ENCODE measurements around the gene SGPP1. TPM values are rescaled to one million over a fixed set of nuclear protein-coding genes. Genes with fewer than 3 reads are reported as not detected.

Gene SGPP1
- total and polyA plus RNA-seq, 10 of the 15 experiments (the other 5 are each of a cell fraction or from before 2014, with no cell fraction given) = 3.5 to 37.7 (median 25.5) TPM

DNA sequence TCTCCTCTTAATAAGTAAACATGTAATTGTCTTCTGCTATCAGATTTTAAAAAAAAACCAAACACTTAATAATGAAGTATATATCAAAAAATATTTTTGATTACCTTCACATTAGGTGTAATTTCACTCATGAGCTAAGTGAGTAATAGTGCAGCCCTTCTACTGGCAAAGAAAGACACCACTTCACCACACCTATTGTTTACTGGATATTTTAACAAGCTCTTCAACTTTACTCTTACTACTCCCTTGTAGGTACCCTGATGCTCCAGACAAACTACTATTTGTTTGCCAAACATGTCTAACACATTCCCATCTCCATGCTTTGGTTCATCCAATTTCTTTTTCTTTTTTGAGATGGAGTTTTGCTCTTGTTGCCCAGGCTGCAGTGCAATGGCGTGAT is 49.3 kb downstream of the SGPP1 start:
- H3K27me3 ChIP-seq (replicated peaks in 1 of 2; ENCODE audit: control insufficient read depth in 2 of 2, insufficient read depth in 2 of 2, low read length in 1 of 2) = no peaks in the 10 kb centered on the region
- POLR2A ChIA-PET = interaction anchor here (1.3 to 1.5 kb wide), 2 partner anchors 8 to 44 kb away, joined by 4 to 5 read pairs; no protein-coding TSS in a partner anchor
- no peak for DNase-seq (ENCODE audit: low read depth, low spot score)
- H3K9me3 ChIP-seq (replicated peaks; ENCODE audit: control insufficient read depth, insufficient read depth, low read length) = no peaks in the 10 kb centered on the region; the same call in 2 of the 3 replicates
- intact Hi-C loops (cut with micrococcal nuclease; ENCODE audit: unreplicated experiment) (no loop called here), in situ Hi-C loops (cut with MboI) (no loop called here)
- no peak overlapping the region for H3K4me3 ChIP-seq
- CTCF ChIA-PET = interaction anchor here (1.5 kb wide), 1 partner anchor 9 kb away, joined by 5 read pairs; no protein-coding TSS in a partner anchor
- H3K4me1 ChIP-seq (ENCODE audit: control insufficient read depth, insufficient read depth, low read length) = no peaks in the 10 kb centered on the region
- no peak for FAIRE-seq
- RAD21 ChIA-PET (ENCODE audit: unreplicated experiment) = interaction anchor here (0.6 kb wide), 1 partner anchor 69 kb away, joined by 3 read pairs; no protein-coding TSS in a partner anchor
- H4K20me1 ChIP-seq (ENCODE audit: control insufficient read depth, insufficient read depth) = no peaks in the 10 kb centered on the region
- H3K4me2 ChIP-seq (ENCODE audit: control insufficient read depth, insufficient read depth) = no peak overlapping the region
- H2AFZ ChIP-seq (ENCODE audit: control insufficient read depth, low read depth, low read length) = no peak overlapping the region
- SMC1A ChIA-PET (ENCODE audit: uncharacterized antibody, unreplicated experiment) = interaction anchor here (0.7 to 2.0 kb wide), 3 partner anchors 10 to 350 kb away, joined by 3 to 6 read pairs (median 4); no protein-coding TSS in a partner anchor
- H3K36me3 ChIP-seq (ENCODE audit: control insufficient read depth in 2 of 2, insufficient read depth in 2 of 2, low read length in 1 of 2) = no peaks in the 10 kb centered on the region; a peak in 1 of 4 replicates
- H3K79me2 ChIP-seq (ENCODE audit: control insufficient read depth, insufficient read depth, low read length) = no peaks in the 10 kb centered on the region
- 88% methylated on average over 1 of the region's 1 CpG for WGBS (ENCODE audit: insufficient coverage, insufficient replicate concordance, low lambda C conversion rate, missing lambda C conversion rate)
- ATAC-seq = no peak
- no TSS peak for BruUV-seq (replicated peaks)
- H3K9ac ChIP-seq (ENCODE audit: control insufficient read depth, insufficient read depth, low read length) = no peak overlapping the region
- no peak overlapping the region for H3K27ac ChIP-seq (ENCODE audit: control insufficient read depth, insufficient read depth)
- TF ChIP-seq, protein P1, sequence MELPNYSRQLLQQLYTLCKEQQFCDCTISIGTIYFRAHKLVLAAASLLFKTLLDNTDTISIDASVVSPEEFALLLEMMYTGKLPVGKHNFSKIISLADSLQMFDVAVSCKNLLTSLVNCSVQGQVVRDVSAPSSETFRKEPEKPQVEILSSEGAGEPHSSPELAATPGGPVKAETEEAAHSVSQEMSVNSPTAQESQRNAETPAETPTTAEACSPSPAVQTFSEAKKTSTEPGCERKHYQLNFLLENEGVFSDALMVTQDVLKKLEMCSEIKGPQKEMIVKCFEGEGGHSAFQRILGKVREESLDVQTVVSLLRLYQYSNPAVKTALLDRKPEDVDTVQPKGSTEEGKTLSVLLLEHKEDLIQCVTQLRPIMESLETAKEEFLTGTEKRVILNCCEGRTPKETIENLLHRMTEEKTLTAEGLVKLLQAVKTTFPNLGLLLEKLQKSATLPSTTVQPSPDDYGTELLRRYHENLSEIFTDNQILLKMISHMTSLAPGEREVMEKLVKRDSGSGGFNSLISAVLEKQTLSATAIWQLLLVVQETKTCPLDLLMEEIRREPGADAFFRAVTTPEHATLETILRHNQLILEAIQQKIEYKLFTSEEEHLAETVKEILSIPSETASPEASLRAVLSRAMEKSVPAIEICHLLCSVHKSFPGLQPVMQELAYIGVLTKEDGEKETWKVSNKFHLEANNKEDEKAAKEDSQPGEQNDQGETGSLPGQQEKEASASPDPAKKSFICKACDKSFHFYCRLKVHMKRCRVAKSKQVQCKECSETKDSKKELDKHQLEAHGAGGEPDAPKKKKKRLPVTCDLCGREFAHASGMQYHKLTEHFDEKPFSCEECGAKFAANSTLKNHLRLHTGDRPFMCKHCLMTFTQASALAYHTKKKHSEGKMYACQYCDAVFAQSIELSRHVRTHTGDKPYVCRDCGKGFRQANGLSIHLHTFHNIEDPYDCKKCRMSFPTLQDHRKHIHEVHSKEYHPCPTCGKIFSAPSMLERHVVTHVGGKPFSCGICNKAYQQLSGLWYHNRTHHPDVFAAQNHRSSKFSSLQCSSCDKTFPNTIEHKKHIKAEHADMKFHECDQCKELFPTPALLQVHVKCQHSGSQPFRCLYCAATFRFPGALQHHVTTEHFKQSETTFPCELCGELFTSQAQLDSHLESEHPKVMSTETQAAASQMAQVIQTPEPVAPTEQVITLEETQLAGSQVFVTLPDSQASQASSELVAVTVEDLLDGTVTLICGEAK (IDR thresholded peaks at IDR 0.05; ENCODE audit: borderline replicate concordance) = no peak
- TF ChIP-seq POLR2A (IDR thresholded peaks at IDR 0.05; ENCODE audit: low read depth, low read length) = no peak
- TF ChIP-seq SIX5 (IDR thresholded peaks at IDR 0.05; ENCODE audit: low read depth, low read length, severe bottlenecking) = no peak
- no peak for TF ChIP-seq SPI1 (IDR thresholded peaks at IDR 0.05; ENCODE audit: borderline replicate concordance, insufficient read depth, low read depth, low read length)
- TF ChIP-seq BHLHE40 (IDR thresholded peaks at IDR 0.05; ENCODE audit: borderline replicate concordance in 1 of 2, low read depth in 2 of 2, low read length in 1 of 2) = no peak
- TF ChIP-seq IRF4 (IDR thresholded peaks at IDR 0.05; ENCODE audit: low read depth, low read length) = no peak
- TF ChIP-seq, protein P2, sequence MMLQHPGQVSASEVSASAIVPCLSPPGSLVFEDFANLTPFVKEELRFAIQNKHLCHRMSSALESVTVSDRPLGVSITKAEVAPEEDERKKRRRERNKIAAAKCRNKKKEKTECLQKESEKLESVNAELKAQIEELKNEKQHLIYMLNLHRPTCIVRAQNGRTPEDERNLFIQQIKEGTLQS (IDR thresholded peaks at IDR 0.05; ENCODE audit: borderline replicate concordance, extremely low read depth, low read depth, low read length) = no peak
- no peak for TF ChIP-seq SMAD1 (IDR thresholded peaks at IDR 0.05; ENCODE audit: low read depth, partially characterized antibody)
- TF ChIP-seq, protein P3, sequence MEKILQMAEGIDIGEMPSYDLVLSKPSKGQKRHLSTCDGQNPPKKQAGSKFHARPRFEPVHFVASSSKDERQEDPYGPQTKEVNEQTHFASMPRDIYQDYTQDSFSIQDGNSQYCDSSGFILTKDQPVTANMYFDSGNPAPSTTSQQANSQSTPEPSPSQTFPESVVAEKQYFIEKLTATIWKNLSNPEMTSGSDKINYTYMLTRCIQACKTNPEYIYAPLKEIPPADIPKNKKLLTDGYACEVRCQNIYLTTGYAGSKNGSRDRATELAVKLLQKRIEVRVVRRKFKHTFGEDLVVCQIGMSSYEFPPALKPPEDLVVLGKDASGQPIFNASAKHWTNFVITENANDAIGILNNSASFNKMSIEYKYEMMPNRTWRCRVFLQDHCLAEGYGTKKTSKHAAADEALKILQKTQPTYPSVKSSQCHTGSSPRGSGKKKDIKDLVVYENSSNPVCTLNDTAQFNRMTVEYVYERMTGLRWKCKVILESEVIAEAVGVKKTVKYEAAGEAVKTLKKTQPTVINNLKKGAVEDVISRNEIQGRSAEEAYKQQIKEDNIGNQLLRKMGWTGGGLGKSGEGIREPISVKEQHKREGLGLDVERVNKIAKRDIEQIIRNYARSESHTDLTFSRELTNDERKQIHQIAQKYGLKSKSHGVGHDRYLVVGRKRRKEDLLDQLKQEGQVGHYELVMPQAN (conservative IDR thresholded peaks at IDR 0.05) = no peak
- TF ChIP-seq ZBED1 (IDR thresholded peaks at IDR 0.05; ENCODE audit: borderline replicate concordance) = no peak
- no peak for TF ChIP-seq ZSCAN29 (IDR thresholded peaks at IDR 0.05)
- TF ChIP-seq RELA (IDR thresholded peaks at IDR 0.05; ENCODE audit: borderline replicate concordance, partially characterized antibody) = no peak
- no peak for TF ChIP-seq EP300 (IDR thresholded peaks at IDR 0.05; ENCODE audit: borderline replicate concordance in 1 of 2, control insufficient read depth in 1 of 2, low read depth in 2 of 2, low read length in 2 of 2)
- no peak for TF ChIP-seq PAX8 (IDR thresholded peaks at IDR 0.05)
- TF ChIP-seq NR2C1 (IDR thresholded peaks at IDR 0.05) = no peak
- TF ChIP-seq ZZZ3 (IDR thresholded peaks at IDR 0.05; ENCODE audit: control insufficient read depth, insufficient read length, low read depth) = no peak
- TF ChIP-seq CBX3 (IDR thresholded peaks at IDR 0.05; ENCODE audit: borderline replicate concordance, low read depth) = no peak
